Stimulated activated CD8-positive, alpha-beta memory T cell treated with anti-CD3 and anti-CD28 coated beads, Interleukin-4, amount 100 ng/mL, for 24 hours (primary cell): ENCODE data around the gene FKRP.
"Not testable (repeated sequence)": the region's sequence is repeated elsewhere in the genome, so short reads cannot be mapped to it uniquely, and the experiment has no call there.

ENCODE experiments used
- DNase-seq: peaks from one replicate; pipeline ENCODE4 v3.0.0-alpha.2; 2020; ENCODE audit warnings: low read depth

The FKRP gene

GRCh38 chr19:46786236-46787039 is 40.6 kb downstream of the FKRP start:
- DNase-seq = peak; percentile 75

GRCh38 chr19:46787040-46787330 is 41.1 kb downstream of the FKRP start:
- DNase-seq = no peak

- no peak for DNase-seq
Observed at GRCh38 chr19:46787331-46788261, 41.7 kb downstream of the FKRP start.

GRCh38 chr19:46788262-46788967 is 42.6 kb downstream of the FKRP start, which contains the start of gene SLC1A5:
Gene SLC1A5, minus strand, starts transcription at chr19:46788594. Its CDS starts 629 bp downstream, at chr19:46787965.
- peak; percentile 98 for DNase-seq

- no peak for DNase-seq
Observed at GRCh38 chr19:46788968-46789338, 43.1 kb downstream of the FKRP start.

GRCh38 chr19:46789371-46789770 is 43.5 kb downstream of the FKRP start:
- DNase-seq = no peak

GRCh38 chr19:46791944-46792343 is 46.1 kb downstream of the FKRP start:
- DNase-seq = no peak

- DNase-seq = no peak
Observed at GRCh38 chr19:46797881-46798280, 52.0 kb downstream of the FKRP start.

- DNase-seq = no peak
Observed at GRCh38 chr19:46798713-46799112, 52.9 kb downstream of the FKRP start.

GRCh38 chr19:46802152-46802551 is 56.3 kb downstream of the FKRP start:
- no peak for DNase-seq

GRCh38 chr19:46803555-46803954 is 57.7 kb downstream of the FKRP start:
- DNase-seq = no peak

- not testable (repeated sequence) for DNase-seq
Observed at GRCh38 chr19:46804432-46804831, 58.6 kb downstream of the FKRP start.

- no peak for DNase-seq
Observed at GRCh38 chr19:46806656-46807055, 60.8 kb downstream of the FKRP start.
